VCaP (cell line): ENCODE results near the gene PTPRE.
A peak's percentile ranks its signal among the peaks of the same experiment; 100 is the strongest.

Source experiments
- H3K27ac ChIP-seq: fragments of 450-650 bp; 2 replicates; pipeline ENCODE4 v1.5.1; 2017
- TF ChIP-seq, protein P1 (sequence below): fragments of 450-650 bp; conservative IDR thresholded peaks from 2 replicates; pipeline ENCODE4 v1.5.1; 2017; ENCODE audit warnings: mild to moderate bottlenecking, moderate library complexity

Gene PTPRE

DNA sequence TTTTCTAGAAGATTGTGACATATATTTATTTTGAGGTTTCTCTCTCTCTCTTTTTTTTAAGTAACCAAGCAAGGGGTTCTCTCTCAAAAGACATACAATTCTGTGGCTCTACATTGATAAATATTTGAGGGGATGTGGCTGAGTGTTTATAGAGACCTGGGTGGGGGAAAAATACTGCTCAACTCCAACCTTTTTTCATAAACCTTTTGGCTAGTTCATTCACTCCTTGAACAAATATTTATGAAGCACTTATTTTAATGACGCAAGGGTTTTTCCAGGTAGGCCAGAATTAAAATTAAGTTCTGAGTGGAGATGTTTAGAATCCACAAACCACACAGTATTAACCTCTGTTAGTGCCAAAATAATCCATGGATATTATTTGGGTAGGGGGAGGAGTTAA lies 100.2 kb downstream of the PTPRE start:
- H3K27ac ChIP-seq: no peak overlapping the region
- TF ChIP-seq, protein P1, sequence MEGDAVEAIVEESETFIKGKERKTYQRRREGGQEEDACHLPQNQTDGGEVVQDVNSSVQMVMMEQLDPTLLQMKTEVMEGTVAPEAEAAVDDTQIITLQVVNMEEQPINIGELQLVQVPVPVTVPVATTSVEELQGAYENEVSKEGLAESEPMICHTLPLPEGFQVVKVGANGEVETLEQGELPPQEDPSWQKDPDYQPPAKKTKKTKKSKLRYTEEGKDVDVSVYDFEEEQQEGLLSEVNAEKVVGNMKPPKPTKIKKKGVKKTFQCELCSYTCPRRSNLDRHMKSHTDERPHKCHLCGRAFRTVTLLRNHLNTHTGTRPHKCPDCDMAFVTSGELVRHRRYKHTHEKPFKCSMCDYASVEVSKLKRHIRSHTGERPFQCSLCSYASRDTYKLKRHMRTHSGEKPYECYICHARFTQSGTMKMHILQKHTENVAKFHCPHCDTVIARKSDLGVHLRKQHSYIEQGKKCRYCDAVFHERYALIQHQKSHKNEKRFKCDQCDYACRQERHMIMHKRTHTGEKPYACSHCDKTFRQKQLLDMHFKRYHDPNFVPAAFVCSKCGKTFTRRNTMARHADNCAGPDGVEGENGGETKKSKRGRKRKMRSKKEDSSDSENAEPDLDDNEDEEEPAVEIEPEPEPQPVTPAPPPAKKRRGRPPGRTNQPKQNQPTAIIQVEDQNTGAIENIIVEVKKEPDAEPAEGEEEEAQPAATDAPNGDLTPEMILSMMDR: no peak

DNA sequence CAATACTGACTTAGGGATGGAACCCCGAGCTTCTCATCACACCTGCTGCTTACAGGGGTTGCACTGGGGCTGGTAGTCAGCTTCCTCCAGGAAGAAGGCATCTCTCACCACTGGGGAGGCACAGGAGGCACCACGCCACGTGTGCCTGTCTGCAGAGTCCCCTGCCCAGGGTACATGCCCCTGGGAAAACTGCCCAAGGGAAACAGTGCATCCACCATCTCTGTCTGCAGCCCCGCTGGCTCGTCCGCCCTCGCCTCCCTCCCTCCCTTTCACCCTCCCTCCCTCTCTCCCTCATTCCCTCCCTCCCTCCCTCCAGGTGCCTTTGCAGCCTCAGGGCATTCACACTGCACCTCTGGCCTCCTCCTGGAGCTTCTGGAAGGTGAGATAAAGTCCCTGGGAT lies 101.1 kb downstream of the PTPRE start:
- no peak overlapping the region for H3K27ac ChIP-seq
- TF ChIP-seq, protein P1: no peak

DNA sequence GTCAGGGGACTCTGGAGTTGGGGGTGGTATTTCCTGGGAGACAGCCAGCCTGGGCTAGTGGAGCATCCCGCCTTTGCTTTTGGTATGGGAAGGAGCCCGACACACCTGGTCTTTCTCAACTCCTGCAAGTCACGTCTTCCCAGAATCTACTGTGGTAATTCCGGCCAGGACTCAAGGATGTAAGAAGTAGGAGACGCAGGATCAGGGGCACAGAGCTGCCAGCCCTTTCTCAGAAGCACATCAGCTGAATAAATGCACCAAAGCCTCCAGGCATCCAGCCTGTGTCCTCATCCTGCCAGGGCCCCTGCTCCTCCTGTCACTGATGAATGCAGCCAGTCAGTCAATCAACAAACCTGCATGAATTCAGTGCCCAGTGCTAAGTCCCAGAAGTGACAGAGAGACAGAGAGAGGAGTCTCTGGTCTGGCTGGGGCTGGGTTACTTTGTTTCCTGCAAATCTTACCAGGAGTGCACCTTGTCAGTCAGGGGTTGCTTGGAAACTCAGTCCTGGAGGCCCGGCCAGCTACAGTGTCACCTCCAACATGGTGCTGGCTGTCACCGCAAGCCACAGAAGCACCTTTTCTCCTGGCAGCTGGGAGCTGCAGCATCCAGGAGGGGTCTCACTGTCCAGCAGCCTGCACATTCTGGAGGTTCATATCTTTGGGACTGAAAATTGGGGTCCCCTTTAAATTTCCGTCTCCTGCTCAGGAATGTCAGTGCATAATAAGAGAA lies 101.8 kb downstream of the PTPRE start:
- H3K27ac ChIP-seq: no peak overlapping the region
- TF ChIP-seq, protein P1: no peak

DNA sequence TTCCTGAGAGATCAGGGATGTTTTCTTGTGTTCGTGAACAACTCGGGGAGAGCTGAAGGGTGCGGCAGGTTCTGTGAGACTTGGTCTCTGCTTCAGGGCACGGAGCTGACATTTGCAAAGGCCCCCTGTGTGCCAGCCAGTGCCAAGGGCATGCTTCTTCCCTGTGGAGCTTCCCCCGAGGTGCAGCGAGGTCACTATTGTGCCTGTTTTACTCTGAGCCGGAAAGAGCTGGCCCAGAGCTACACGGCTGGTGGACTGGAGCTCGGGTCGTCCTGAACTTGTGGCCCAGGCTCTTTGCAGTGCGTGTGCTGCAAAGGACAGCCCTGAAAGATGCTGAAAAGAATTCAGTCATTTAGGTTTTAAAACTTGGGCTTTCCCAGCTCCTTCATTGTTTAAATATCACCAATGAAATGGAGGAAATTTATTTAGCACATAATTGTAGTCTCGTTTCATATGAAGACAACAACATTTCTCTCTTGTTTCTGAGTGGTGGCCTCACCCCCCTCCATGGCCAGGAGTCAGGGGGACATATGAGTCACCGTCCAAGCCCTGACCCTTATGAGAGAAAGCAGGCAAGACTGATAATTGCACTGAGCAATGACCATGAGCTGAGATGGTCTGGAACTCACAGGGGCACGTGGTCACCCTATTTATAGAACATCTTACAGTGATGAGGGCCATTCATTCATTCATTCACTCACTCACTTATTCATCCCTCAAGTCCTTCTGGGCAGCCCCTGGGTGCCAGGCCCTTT lies 102.6 kb downstream of the PTPRE start:
- no peak overlapping the region for H3K27ac ChIP-seq
- TF ChIP-seq, protein P1: no peak

DNA sequence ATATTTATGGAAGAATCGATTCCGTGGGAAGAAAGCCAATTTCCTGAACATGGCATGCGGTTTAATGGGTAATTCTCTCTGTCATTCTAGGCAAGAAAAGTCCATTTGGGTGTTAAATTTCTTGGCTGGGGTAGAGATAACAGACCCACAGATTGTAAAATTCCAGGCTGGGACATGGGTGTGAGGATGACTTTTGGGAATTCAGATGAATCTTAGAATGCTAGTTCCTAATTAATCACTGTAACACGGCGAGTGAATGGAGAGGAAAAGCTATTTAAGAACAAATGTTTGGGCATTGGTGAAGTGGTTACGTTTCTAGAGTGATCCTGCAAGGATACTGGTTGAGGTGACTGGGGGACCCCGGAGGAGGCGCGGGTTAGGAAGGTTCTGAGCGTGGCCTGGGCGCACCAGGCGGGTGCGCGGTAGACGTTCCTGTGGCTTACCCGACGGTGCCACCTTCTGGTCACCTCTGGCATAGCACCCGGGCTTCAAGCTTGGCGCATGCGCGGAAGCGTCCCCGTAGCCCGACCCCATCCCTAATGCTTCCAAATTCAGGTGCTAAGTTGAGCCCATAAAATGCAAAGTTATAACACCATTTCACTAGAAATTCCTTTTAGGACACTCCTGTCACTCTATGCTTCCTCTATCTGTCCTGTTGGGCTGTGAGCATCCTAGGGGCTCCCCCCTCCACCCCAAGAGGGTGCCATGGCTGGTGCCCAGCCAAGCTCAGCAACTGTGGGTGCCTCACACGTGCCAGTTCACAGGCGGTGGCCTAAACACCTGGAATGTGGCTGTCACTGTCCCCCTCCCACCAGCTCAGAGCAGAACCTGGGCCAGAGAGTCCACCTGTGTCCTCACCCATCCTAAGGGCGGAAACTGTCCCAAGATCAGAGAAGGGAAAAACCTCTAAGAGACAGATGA lies 104.4 kb downstream of the PTPRE start:
- TF ChIP-seq, protein P1: peak; percentile 88
- no peak overlapping the region for H3K27ac ChIP-seq

DNA sequence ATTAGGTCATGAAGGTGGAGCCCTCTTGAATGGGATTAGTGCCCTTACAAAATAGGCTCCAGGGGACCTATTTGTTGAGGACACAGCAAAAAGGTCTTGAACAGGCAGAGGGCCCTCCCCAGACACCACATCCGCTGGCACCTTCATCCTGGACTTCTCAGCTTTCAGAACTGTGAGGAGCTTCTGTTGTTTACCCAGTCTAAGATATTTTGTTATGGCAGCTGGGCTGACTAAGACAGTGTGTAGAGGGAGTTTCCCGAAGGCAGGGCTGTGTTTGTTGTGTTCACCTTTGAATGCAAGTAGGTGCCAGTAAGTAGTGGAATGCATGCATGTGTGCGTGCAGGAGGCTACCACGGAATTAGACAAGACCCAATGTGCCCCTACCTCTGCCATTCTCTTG lies 106.7 kb downstream of the PTPRE start:
- TF ChIP-seq, protein P1: no peak

DNA sequence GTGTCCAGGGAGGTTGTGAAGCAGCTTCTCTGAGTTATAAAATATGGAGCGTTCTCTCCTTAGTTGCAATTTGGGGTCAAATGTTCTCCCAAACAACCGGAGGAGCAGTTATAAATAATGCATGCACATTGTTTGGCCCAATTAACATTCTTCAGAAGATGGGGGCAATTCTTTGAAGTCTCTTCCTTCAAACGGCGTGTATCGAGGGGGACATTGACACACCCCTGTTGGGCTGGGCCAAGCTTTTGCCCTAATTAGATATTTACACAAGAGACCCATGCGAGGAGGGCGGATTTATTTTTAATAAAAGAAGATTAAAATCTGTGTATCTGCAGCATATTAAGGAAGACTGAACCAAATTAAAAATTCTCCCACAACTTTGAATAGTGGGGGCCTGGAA lies 107.3 kb downstream of the PTPRE start:
- TF ChIP-seq, protein P1: no peak
- no peak overlapping the region for H3K27ac ChIP-seq

More for the DNA sequence above, 106.7 kb downstream of the PTPRE start:
- H3K27ac ChIP-seq: no peak overlapping the region
